ENCODE results near the gene KRT25. TPM values are rescaled to one million over a fixed set of nuclear protein-coding genes. Genes with fewer than 3 reads are reported as not detected.

KRT25 gene
- total RNA-seq, 1 experiment from 2014 or later = not detected

GRCh38 chr17:40734018-40734417 is 21.1 kb downstream of the KRT25 start:
- CTCF ChIA-PET = no interaction called here
- DNase-seq (ENCODE audit: low read depth, low spot score) (no peak), ATAC-seq (no peak)

GRCh38 chr17:40730970-40731369 is 24.2 kb downstream of the KRT25 start:
- RAD21 ChIA-PET (ENCODE audit: low non-redundant PET in 1 of 2, low total read pairs in 2 of 2, uncharacterized antibody in 2 of 2, unreplicated experiment in 2 of 2) = no interaction called here
- no peak overlapping the region for H2AFZ ChIP-seq (ENCODE audit: low read depth, low read length, poor library complexity, severe bottlenecking)
- no peaks in the 10 kb centered on the region for H3K4me1 ChIP-seq (ENCODE audit: control insufficient read depth in 1 of 2, insufficient read depth in 2 of 2, low read length in 2 of 2)
- no peak for TF ChIP-seq RAD21 (IDR thresholded peaks at IDR 0.05; ENCODE audit: low read depth)
- no peak for TF ChIP-seq YY1 (IDR thresholded peaks at IDR 0.05; ENCODE audit: extremely low read depth, insufficient replicate concordance, low read depth, low read length)
- no peak for TF ChIP-seq MAX (IDR thresholded peaks at IDR 0.05)
- no peak for TF ChIP-seq CBX3 (IDR thresholded peaks at IDR 0.05; ENCODE audit: low read depth)
- TF ChIP-seq ZFX (IDR thresholded peaks at IDR 0.05) = no peak
- no peak for TF ChIP-seq JUND (IDR thresholded peaks at IDR 0.05)
- no peak for TF ChIP-seq SIN3A (IDR thresholded peaks at IDR 0.05; ENCODE audit: low read depth)
- no peak for TF ChIP-seq ELF1 (IDR thresholded peaks at IDR 0.05; ENCODE audit: borderline replicate concordance, low read depth)
- TF ChIP-seq SRF (IDR thresholded peaks at IDR 0.05; ENCODE audit: low read depth) = no peak
- TF ChIP-seq TCF7L2 (IDR thresholded peaks at IDR 0.05; ENCODE audit: borderline replicate concordance, extremely low read depth, insufficient read depth, insufficient read length) = no peak
- TF ChIP-seq SP1 (IDR thresholded peaks at IDR 0.05; ENCODE audit: low read depth) = no peak
- no peak for TF ChIP-seq FOSL1 (IDR thresholded peaks at IDR 0.05; ENCODE audit: low read depth)
- no peak for TF ChIP-seq CTCF (IDR thresholded peaks at IDR 0.05 in 2 of 3, conservative IDR thresholded peaks at IDR 0.05 in 1 of 3; ENCODE audit: borderline replicate concordance in 1 of 3, insufficient read depth in 1 of 3, low read depth in 2 of 3, low read length in 2 of 3)
- TF ChIP-seq EGR1 (IDR thresholded peaks at IDR 0.05; ENCODE audit: low read depth) = no peak
- no peak for TF ChIP-seq ZNF274 (IDR thresholded peaks at IDR 0.05; ENCODE audit: low read depth, low read length)
- TF ChIP-seq POLR2A (IDR thresholded peaks at IDR 0.05; ENCODE audit: borderline replicate concordance, extremely low read depth, insufficient read depth, insufficient read length) = no peak
- TF ChIP-seq EZH2phosphoT487 (IDR thresholded peaks at IDR 0.05; ENCODE audit: borderline replicate concordance) = no peak
- H3K9me2 ChIP-seq (ENCODE audit: insufficient read depth) = no peaks in the 10 kb centered on the region
- no peaks in the 10 kb centered on the region for H3K36me3 ChIP-seq (ENCODE audit: control insufficient read depth in 1 of 2, insufficient read depth in 2 of 2, low read length in 2 of 2)
- POLR2A ChIA-PET = no interaction called here
- DNase-seq (ENCODE audit: low read depth, low spot score) (no peak), ATAC-seq (no peak)
- no peak overlapping the region for H3K9ac ChIP-seq (ENCODE audit: low read length)
- no TSS peak for BruUV-seq (replicated peaks)
- H3K9me3 ChIP-seq (ENCODE audit: control insufficient read depth in 1 of 2, insufficient read depth in 1 of 2, low read depth in 1 of 2, low read length in 2 of 2) = no peaks in the 10 kb centered on the region
- no peaks in the 10 kb centered on the region for H4K20me1 ChIP-seq (ENCODE audit: insufficient read depth)
- no peak overlapping the region for H3K4me2 ChIP-seq (ENCODE audit: low read length)
- CTCF ChIA-PET = no interaction called here
- no peak overlapping the region for H3K27ac ChIP-seq (ENCODE audit: low read depth, low read length)
- intact Hi-C loops (cut with micrococcal nuclease) = no loop called here
- H3K27me3 ChIP-seq (ENCODE audit: insufficient read depth, low read length) = no peaks in the 10 kb centered on the region
- no peak overlapping the region for H3K4me3 ChIP-seq (replicated peaks in 1 of 2; ENCODE audit: low read depth in 1 of 2, low read length in 2 of 2)
- no peaks in the 10 kb centered on the region for H3K79me2 ChIP-seq (ENCODE audit: insufficient read depth, low read length)

More at GRCh38 chr17:40734018-40734417, 21.1 kb downstream of the KRT25 start:
- ChIA-PET POLR2A (no interaction called here), RAD21 (ENCODE audit: low non-redundant PET in 1 of 2, low total read pairs in 2 of 2, uncharacterized antibody in 2 of 2, unreplicated experiment in 2 of 2) (no interaction called here)
- no peaks in the 10 kb centered on the region for H3K4me1 ChIP-seq (ENCODE audit: control insufficient read depth in 1 of 2, insufficient read depth in 2 of 2, low read length in 2 of 2)
- BruUV-seq (replicated peaks) = no TSS peak
- no peak overlapping the region for H3K4me2 ChIP-seq (ENCODE audit: low read length)
- H3K36me3 ChIP-seq (ENCODE audit: control insufficient read depth in 1 of 2, insufficient read depth in 2 of 2, low read length in 2 of 2) = no peaks in the 10 kb centered on the region
- no peaks in the 10 kb centered on the region for H3K27me3 ChIP-seq (ENCODE audit: insufficient read depth, low read length)
- H3K4me3 ChIP-seq (replicated peaks in 1 of 2; ENCODE audit: low read depth in 1 of 2, low read length in 2 of 2) = no peak overlapping the region
- no peak overlapping the region for H3K9ac ChIP-seq (ENCODE audit: low read length)
- no peak overlapping the region for H2AFZ ChIP-seq (ENCODE audit: low read depth, low read length, poor library complexity, severe bottlenecking)
- intact Hi-C loops (cut with micrococcal nuclease) = no loop called here
- H3K79me2 ChIP-seq (ENCODE audit: insufficient read depth, low read length) = no peaks in the 10 kb centered on the region
- TF ChIP-seq ZNF274 (IDR thresholded peaks at IDR 0.05; ENCODE audit: low read depth, low read length) (no peak), TCF7L2 (IDR thresholded peaks at IDR 0.05; ENCODE audit: borderline replicate concordance, extremely low read depth, insufficient read depth, insufficient read length) (no peak), EZH2phosphoT487 (IDR thresholded peaks at IDR 0.05; ENCODE audit: borderline replicate concordance) (no peak), FOSL1 (IDR thresholded peaks at IDR 0.05; ENCODE audit: low read depth) (no peak), SIN3A (IDR thresholded peaks at IDR 0.05; ENCODE audit: low read depth) (no peak), EZH2 (IDR thresholded peaks at IDR 0.05) (no peak), JUND (IDR thresholded peaks at IDR 0.05) (no peak), MAX (IDR thresholded peaks at IDR 0.05) (no peak)
- no peaks in the 10 kb centered on the region for H3K9me2 ChIP-seq (ENCODE audit: insufficient read depth)
- H4K20me1 ChIP-seq (ENCODE audit: insufficient read depth) = no peaks in the 10 kb centered on the region
- no peak overlapping the region for H3K27ac ChIP-seq (ENCODE audit: low read depth, low read length)
- H3K9me3 ChIP-seq (ENCODE audit: control insufficient read depth in 1 of 2, insufficient read depth in 1 of 2, low read depth in 1 of 2, low read length in 2 of 2) = no peaks in the 10 kb centered on the region

All from HCT116 (cell line).